ENCODE data around the gene NTN5. TPM values are rescaled to one million over a fixed set of nuclear protein-coding genes. Genes with fewer than 3 reads are reported as not detected.

NTN5 gene
- total RNA-seq, 3 donors from 2014 or later (not counting 1 experiment from before 2014, with no cell fraction given): 1.3 to 3.4 (median 2.1) TPM

DNA sequence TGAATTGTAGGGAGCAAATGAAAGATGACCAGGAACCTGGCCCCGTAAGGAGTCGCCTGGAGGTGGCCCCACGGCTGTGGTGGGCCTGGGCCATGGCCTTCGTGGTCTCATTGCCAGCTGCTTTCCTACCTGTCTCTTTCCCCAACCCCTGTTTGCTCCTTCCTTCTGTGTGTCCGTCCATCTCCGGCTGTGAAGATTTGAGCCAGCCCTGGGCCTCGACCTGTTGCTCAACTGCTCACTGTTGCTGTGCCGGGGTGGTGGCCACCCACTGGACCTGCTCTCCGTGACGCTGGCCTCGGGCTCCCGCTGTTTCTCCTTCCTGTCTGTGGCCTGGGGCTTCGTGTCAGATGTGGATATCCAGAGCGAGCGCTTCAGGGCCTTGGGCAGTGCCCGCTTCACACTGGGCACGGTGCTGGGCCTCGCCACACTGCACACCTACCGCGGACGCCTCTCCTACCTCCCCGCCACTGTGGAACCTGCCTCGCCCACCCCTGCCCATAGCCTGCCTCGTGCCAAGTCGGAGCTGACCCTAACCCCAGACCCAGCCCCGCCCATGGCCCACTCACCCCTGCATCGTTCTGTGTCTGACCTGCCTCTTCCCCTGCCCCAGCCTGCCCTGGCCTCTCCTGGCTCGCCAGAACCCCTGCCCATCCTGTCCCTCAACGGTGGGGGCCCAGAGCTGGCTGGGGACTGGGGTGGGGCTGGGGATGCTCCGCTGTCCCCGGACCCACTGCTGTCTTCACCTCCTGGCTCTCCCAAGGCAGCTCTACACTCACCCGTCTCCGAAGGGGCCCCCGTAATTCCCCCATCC, 44.1 kb downstream of the NTN5 start:
- Histone ChIP-seq H3K27me3 (ENCODE audit: control insufficient read depth, insufficient read depth, low read length) (no peaks in the 10 kb centered on the region), H3K4me3 (ENCODE audit: low read length) (no peak overlapping the region), H3K9me3 (ENCODE audit: control insufficient read depth, insufficient read depth, low read length) (no peaks in the 10 kb centered on the region), H3K4me1 (ENCODE audit: control insufficient read depth, insufficient read depth, low read length) (peaks cover 81% of the 10 kb centered on the region), H3K27ac (ENCODE audit: low read length) (no peak overlapping the region), H3K36me3 (ENCODE audit: control insufficient read depth, insufficient read depth, low read length) (peaks cover 39% of the 10 kb centered on the region)
- Mint-ChIP-seq H3K27me3 (ENCODE audit: low read depth in 2 of 2) (no peaks in the 10 kb centered on the region), H3K9me3 (no peaks in the 10 kb centered on the region), H3K36me3 (no peaks in the 10 kb centered on the region), H3K4me1 (peaks cover 22 to 43% of the 10 kb centered on the region in 2 donors), H3K27ac (peak overlapping the region in 1 of 2 donors; percentile 66), H3K4me3 (no peak overlapping the region)
- TF ChIP-seq, protein P1, sequence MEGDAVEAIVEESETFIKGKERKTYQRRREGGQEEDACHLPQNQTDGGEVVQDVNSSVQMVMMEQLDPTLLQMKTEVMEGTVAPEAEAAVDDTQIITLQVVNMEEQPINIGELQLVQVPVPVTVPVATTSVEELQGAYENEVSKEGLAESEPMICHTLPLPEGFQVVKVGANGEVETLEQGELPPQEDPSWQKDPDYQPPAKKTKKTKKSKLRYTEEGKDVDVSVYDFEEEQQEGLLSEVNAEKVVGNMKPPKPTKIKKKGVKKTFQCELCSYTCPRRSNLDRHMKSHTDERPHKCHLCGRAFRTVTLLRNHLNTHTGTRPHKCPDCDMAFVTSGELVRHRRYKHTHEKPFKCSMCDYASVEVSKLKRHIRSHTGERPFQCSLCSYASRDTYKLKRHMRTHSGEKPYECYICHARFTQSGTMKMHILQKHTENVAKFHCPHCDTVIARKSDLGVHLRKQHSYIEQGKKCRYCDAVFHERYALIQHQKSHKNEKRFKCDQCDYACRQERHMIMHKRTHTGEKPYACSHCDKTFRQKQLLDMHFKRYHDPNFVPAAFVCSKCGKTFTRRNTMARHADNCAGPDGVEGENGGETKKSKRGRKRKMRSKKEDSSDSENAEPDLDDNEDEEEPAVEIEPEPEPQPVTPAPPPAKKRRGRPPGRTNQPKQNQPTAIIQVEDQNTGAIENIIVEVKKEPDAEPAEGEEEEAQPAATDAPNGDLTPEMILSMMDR (IDR thresholded peaks at IDR 0.05): no peak
- WGBS (ENCODE audit: insufficient coverage): 93% methylated on average over 34 of the region's 34 CpGs
- no peak for DNase-seq
- no peak for ATAC-seq
- intact Hi-C loops (cut with micrococcal nuclease): no loop called here

DNA sequence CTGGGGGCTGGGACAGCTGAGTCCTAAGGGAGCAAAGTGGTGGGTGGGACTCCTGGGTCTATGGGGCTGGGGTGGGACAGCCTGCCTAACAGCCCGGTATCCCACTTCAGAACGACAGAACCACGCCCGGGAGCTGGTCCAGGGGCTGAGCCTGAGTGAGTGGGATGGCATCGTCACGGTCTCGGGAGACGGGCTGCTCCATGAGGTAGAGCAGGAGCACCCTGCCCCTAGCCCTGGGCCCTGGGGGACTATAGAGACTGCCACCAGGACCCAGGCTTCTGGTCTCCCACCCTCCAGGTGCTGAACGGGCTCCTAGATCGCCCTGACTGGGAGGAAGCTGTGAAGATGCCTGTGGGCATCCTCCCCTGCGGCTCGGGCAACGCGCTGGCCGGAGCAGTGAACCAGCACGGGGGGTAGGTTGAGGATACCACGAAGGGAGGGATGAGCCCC, 44.9 kb downstream of the NTN5 start:
- Mint-ChIP-seq H3K27ac (peak overlapping the region; percentile 23 to 76), H3K4me1 (peaks cover 29 to 49% of the 10 kb centered on the region in 2 donors), H3K36me3 (no peaks in the 10 kb centered on the region), H3K9me3 (no peaks in the 10 kb centered on the region), H3K4me3 (no peak overlapping the region), H3K27me3 (ENCODE audit: low read depth in 2 of 2) (no peaks in the 10 kb centered on the region)
- intact Hi-C loops (cut with micrococcal nuclease): no loop called here
- Histone ChIP-seq H3K36me3 (ENCODE audit: control insufficient read depth, insufficient read depth, low read length) (peaks cover 34% of the 10 kb centered on the region), H3K27me3 (ENCODE audit: control insufficient read depth, insufficient read depth, low read length) (no peaks in the 10 kb centered on the region), H3K27ac (ENCODE audit: low read length) (peak overlapping the region; percentile 17), H3K4me3 (ENCODE audit: low read length) (no peak overlapping the region), H3K9me3 (ENCODE audit: control insufficient read depth, insufficient read depth, low read length) (no peaks in the 10 kb centered on the region), H3K4me1 (ENCODE audit: control insufficient read depth, insufficient read depth, low read length) (peaks cover 81% of the 10 kb centered on the region)
- TF ChIP-seq, protein P1 (IDR thresholded peaks at IDR 0.05): no peak
- DNase-seq: no peak
- WGBS (ENCODE audit: insufficient coverage): 94% methylated on average over 17 of the region's 17 CpGs
- ATAC-seq: no peak

DNA sequence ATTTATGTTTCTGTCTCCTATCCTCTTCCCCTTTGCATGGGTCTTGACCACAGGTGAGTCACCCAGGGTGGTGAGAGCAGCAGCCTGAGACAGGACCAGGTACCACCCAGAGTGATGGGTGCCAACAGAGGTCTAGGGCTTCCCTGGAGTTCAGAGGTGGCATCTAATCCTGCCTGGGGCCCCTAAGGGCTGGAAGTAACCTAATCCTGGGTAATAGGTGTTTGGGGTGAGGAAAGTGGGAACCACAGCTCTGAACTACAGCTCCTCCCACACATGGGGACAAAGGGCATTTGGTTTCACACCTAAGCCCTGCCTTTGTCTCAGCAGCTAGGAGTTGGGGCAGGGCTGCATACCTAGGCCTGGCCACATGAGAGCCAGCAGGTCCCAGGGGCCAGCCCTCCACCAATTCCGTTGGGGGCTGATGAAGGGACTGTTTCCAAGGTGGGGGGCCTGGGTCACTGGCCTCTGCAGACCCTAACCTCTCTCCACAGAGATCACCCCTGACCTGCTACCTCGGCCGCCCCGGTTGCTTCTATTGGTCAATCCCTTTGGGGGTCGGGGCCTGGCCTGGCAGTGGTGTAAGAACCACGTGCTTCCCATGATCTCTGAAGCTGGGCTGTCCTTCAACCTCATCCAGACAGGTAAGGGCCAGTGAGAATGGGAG, 45.5 kb downstream of the NTN5 start:
- H3K27ac ChIP-seq (ENCODE audit: low read length): peak overlapping the region; percentile 17
- H3K27ac Mint-ChIP-seq: peak overlapping the region; percentile 23 to 76
- intact Hi-C loops (cut with micrococcal nuclease): no loop called here
- H3K4me3 Mint-ChIP-seq: peak overlapping the region; percentile 31
- 72% methylated on average over 6 of the region's 6 CpGs for WGBS (ENCODE audit: insufficient coverage)
- H3K27me3 Mint-ChIP-seq (ENCODE audit: low read depth in 2 of 2): no peaks in the 10 kb centered on the region
- no peaks in the 10 kb centered on the region for H3K9me3 ChIP-seq (ENCODE audit: control insufficient read depth, insufficient read depth, low read length)
- H3K4me3 ChIP-seq (ENCODE audit: low read length): no peak overlapping the region
- no peaks in the 10 kb centered on the region for H3K36me3 Mint-ChIP-seq
- ATAC-seq (peak; percentile 47 to 60 (median 52)), DNase-seq (peak; percentile 46 to 48)
- H3K4me1 Mint-ChIP-seq: peaks cover 29 to 49% of the 10 kb centered on the region in 2 donors
- H3K4me1 ChIP-seq (ENCODE audit: control insufficient read depth, insufficient read depth, low read length): peaks cover 78% of the 10 kb centered on the region
- peaks cover 29% of the 10 kb centered on the region for H3K36me3 ChIP-seq (ENCODE audit: control insufficient read depth, insufficient read depth, low read length)
- no peaks in the 10 kb centered on the region for H3K9me3 Mint-ChIP-seq
- TF ChIP-seq, protein P1 (IDR thresholded peaks at IDR 0.05): no peak
- no peaks in the 10 kb centered on the region for H3K27me3 ChIP-seq (ENCODE audit: control insufficient read depth, insufficient read depth, low read length)
